IPS-15b (cell line): ENCODE measurements around the gene ACOXL.
"Not testable (repeated sequence)": the region's sequence is repeated elsewhere in the genome, so short reads cannot be mapped to it uniquely, and the experiment has no call there.

Experiments used
- H3K27me3 ChIP-seq: one replicate; pipeline ENCODE4 v1.6.1; 2013; ENCODE audit warnings: low read length; ENCODE audit not compliant: control insufficient read depth, insufficient read depth
- H3K36me3 ChIP-seq: one replicate; pipeline ENCODE4 v1.6.1; 2013; ENCODE audit warnings: low read length; ENCODE audit not compliant: control insufficient read depth, insufficient read depth
- H3K4me1 ChIP-seq: one replicate; pipeline ENCODE4 v1.6.1; 2013; ENCODE audit warnings: mild to moderate bottlenecking, low read length; ENCODE audit not compliant: control insufficient read depth, insufficient read depth
- H3K4me3 ChIP-seq: one replicate; pipeline ENCODE4 v1.5.1; 2013; ENCODE audit warnings: low read depth, low read length
- H3K9ac ChIP-seq: one replicate; pipeline ENCODE4 v1.6.1; 2013; ENCODE audit warnings: low read depth, mild to moderate bottlenecking, low read length
- H3K9me3 ChIP-seq: one replicate; pipeline ENCODE4 v1.6.1; 2013; ENCODE audit warnings: mild to moderate bottlenecking, low read length; ENCODE audit not compliant: control insufficient read depth, insufficient read depth

The ACOXL gene

GRCh38 chr2:110855841-110856240 is 123.5 kb downstream of the ACOXL start:
- H3K4me3 ChIP-seq, H3K9ac ChIP-seq, H3K9me3 ChIP-seq, H3K27me3 ChIP-seq, H3K36me3 ChIP-seq: not testable (repeated sequence)
- peaks cover 21% of the 10 kb centered on the region for H3K4me1 ChIP-seq

DNA sequence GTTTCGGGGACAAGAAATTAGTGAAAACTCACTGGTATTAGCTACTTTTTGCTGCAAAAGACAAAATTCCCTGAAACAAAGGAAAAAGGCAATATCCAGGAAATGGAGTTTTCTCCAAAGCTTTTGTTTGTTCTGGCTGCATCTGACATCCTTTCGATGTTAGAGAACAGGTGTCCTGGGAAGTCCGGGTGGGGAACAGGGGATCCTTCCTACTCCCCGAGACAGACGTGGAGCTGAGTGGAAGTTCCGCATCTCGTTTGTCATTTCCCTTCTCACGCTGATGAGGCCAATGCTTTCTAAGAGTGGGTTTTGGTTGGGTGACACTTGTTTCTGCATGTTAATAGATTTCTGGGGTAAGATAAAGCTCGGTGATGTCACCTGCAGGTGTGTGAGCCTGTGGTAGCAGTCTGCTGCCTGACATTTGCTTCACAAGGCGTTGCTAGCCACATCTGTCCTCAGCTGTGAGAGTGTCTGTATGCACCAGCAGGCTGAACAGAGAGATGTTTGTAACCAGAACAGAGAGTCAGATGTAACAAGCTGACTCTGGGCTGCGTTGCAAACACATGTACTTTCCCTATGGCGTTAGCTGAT is 125.9 kb downstream of the ACOXL start:
- H3K4me3 ChIP-seq, result no peak overlapping the region
- H3K27me3 ChIP-seq, result no peaks in the 10 kb centered on the region
- H3K9me3 ChIP-seq, result no peaks in the 10 kb centered on the region
- peaks cover 7% of the 10 kb centered on the region for H3K36me3 ChIP-seq
- no peak overlapping the region for H3K9ac ChIP-seq
- peaks cover 21% of the 10 kb centered on the region for H3K4me1 ChIP-seq

- Histone ChIP-seq H3K4me3 (no peak overlapping the region), H3K4me1 (peaks cover 15% of the 10 kb centered on the region), H3K27me3 (no peaks in the 10 kb centered on the region), H3K9ac (no peak overlapping the region), H3K9me3 (no peaks in the 10 kb centered on the region), H3K36me3 (peaks cover 7% of the 10 kb centered on the region)
Observed at GRCh38 chr2:110858993-110859701, 126.8 kb downstream of the ACOXL start.

- Histone ChIP-seq H3K27me3 (no peaks in the 10 kb centered on the region), H3K36me3 (peaks cover 7% of the 10 kb centered on the region), H3K4me1 (peaks cover 18% of the 10 kb centered on the region), H3K9me3 (no peaks in the 10 kb centered on the region), H3K9ac (no peak overlapping the region), H3K4me3 (no peak overlapping the region)
Observed at GRCh38 chr2:110860630-110861029, 128.3 kb downstream of the ACOXL start.

- Histone ChIP-seq H3K27me3 (no peaks in the 10 kb centered on the region), H3K36me3 (peaks cover 7% of the 10 kb centered on the region), H3K9me3 (no peaks in the 10 kb centered on the region), H3K4me1 (peaks cover 21% of the 10 kb centered on the region), H3K9ac (no peak overlapping the region), H3K4me3 (no peak overlapping the region)
Observed at GRCh38 chr2:110861616-110862260, 129.4 kb downstream of the ACOXL start.

- no peaks in the 10 kb centered on the region for H3K27me3 ChIP-seq
- no peak overlapping the region for H3K9ac ChIP-seq
- H3K4me3 ChIP-seq, result no peak overlapping the region
- peaks cover 18% of the 10 kb centered on the region for H3K4me1 ChIP-seq
- peaks cover 7% of the 10 kb centered on the region for H3K36me3 ChIP-seq
- no peaks in the 10 kb centered on the region for H3K9me3 ChIP-seq
Observed at GRCh38 chr2:110863726-110864125, 131.4 kb downstream of the ACOXL start.

DNA sequence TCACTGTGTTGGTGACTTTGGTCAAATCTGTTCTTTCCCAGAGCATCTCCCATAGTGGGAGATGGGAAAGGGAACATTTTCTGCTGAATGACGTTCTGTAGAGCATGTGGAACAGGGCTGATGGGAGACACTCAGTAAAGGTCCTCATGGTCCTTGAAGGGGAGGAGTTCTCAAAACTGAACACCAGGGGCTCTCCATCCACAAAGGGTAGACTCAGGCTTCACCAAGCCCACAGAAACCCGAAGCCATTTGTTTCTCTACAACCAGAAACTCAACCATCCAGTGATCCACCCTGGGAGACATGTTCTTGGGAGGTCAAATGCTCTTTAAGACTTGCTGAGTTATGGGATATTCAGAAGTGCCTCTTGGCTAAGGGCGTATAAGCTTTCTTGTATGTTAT is 131.8 kb downstream of the ACOXL start:
- Histone ChIP-seq H3K4me3 (no peak overlapping the region), H3K36me3 (peaks cover 7% of the 10 kb centered on the region), H3K9ac (no peak overlapping the region), H3K27me3 (no peaks in the 10 kb centered on the region), H3K4me1 (peaks cover 15% of the 10 kb centered on the region), H3K9me3 (no peaks in the 10 kb centered on the region)

DNA sequence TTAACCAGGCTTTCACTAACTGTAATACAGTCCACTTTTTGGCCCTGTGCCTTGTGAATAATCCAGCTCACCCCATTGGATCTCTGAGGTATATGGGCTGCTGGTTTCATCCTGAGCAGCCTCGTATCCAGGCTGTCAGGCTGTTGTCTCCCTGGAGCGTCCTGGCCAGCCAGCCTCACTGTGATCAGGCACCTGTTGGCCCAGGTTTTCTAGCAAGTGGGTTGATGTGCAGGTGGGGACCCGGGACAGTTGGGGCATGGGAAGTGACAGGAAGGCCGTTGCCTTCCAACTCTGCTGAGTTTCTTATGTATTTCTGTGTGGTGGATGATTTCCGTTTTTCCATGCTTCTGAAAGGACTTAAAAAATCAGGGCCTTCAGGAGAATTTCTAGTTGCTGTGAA is 132.4 kb downstream of the ACOXL start:
- H3K4me1 ChIP-seq, result peaks cover 9% of the 10 kb centered on the region
- H3K4me3 ChIP-seq, result no peak overlapping the region
- no peaks in the 10 kb centered on the region for H3K27me3 ChIP-seq

GRCh38 chr2:110865188-110865587 is 132.8 kb downstream of the ACOXL start:
- H3K27me3 ChIP-seq, result no peaks in the 10 kb centered on the region

More for the DNA sequence above, 132.4 kb downstream of the ACOXL start:
- Histone ChIP-seq H3K36me3 (peaks cover 9% of the 10 kb centered on the region), H3K9ac (no peak overlapping the region), H3K9me3 (no peaks in the 10 kb centered on the region)

GRCh38 chr2:110866045-110866444 is 133.7 kb downstream of the ACOXL start:
- Histone ChIP-seq H3K9me3 (no peaks in the 10 kb centered on the region), H3K4me1 (peaks cover 7% of the 10 kb centered on the region), H3K27me3 (no peaks in the 10 kb centered on the region), H3K4me3 (no peak overlapping the region), H3K36me3 (peaks cover 2% of the 10 kb centered on the region), H3K9ac (no peak overlapping the region)

More at GRCh38 chr2:110865188-110865587, 132.8 kb downstream of the ACOXL start:
- no peaks in the 10 kb centered on the region for H3K9me3 ChIP-seq
- H3K9ac ChIP-seq, result no peak overlapping the region
- H3K36me3 ChIP-seq, result peaks cover 9% of the 10 kb centered on the region
- H3K4me3 ChIP-seq, result no peak overlapping the region
- H3K4me1 ChIP-seq, result peaks cover 7% of the 10 kb centered on the region

GRCh38 chr2:110866466-110866865 is 134.1 kb downstream of the ACOXL start:
- H3K9ac ChIP-seq, result no peak overlapping the region
- no peaks in the 10 kb centered on the region for H3K9me3 ChIP-seq
- no peaks in the 10 kb centered on the region for H3K27me3 ChIP-seq
- peaks cover 2% of the 10 kb centered on the region for H3K36me3 ChIP-seq
- peaks cover 7% of the 10 kb centered on the region for H3K4me1 ChIP-seq
- no peak overlapping the region for H3K4me3 ChIP-seq

DNA sequence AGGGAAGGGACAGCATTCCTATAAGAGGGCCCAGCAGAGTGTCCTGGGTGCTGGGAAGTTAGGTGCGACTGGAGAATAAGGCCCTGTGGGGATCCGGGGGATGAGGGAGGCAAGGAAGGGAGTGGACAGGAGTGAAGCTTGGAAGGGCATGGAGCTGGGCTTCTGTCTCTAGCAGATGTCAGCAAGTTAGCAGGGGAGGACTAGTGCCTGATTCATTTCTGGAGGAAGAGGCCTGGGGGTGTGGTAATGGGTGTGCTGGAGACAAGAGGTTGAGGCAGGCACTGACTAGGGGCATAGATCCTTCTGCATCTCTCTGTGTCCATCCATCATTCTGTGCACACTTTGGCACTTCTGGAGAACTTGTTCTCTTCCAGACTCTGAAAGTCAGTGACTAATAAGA is 134.7 kb downstream of the ACOXL start:
- no peaks in the 10 kb centered on the region for H3K9me3 ChIP-seq
- peaks cover 7% of the 10 kb centered on the region for H3K4me1 ChIP-seq
- H3K36me3 ChIP-seq, result peaks cover 2% of the 10 kb centered on the region
- no peak overlapping the region for H3K9ac ChIP-seq
- no peak overlapping the region for H3K4me3 ChIP-seq
- H3K27me3 ChIP-seq, result no peaks in the 10 kb centered on the region
